Astrocyte (in vitro differentiated cells and primary cell): ENCODE measurements around the gene APLP2. TPM values are rescaled to one million over a fixed set of nuclear protein-coding genes. Genes with fewer than 3 reads are reported as not detected.
A peak's percentile ranks its signal among the peaks of the same experiment; 100 is the strongest.

Experiments
- DNase-seq: peaks from one replicate; pipeline ENCODE4 v3.0.0-alpha.2; 2010; ENCODE audit warnings: low read depth
- FAIRE-seq: peaks from 2 replicates; lab custom pipeline; 2011; peaks lifted over from hg19 to GRCh38; lab: Jason Lieb, UNC
- H2AFZ ChIP-seq: 2 replicates; pipeline ENCODE4 v1.6.0; 2012; ENCODE audit warnings: low read depth, low read length, inconsistent platforms
- H3K27ac ChIP-seq: 2 replicates; pipeline ENCODE4 v1.5.1; 2011; ENCODE audit warnings: low read depth, low read length, inconsistent platforms
- H3K27me3 ChIP-seq: 2 replicates; pipeline ENCODE4 v1.6.0; 2011; ENCODE audit warnings: low read length, inconsistent platforms; ENCODE audit not compliant: insufficient read depth
- H3K36me3 ChIP-seq: 2 replicates; pipeline ENCODE4 v1.5.1; 2011; ENCODE audit warnings: low read length, inconsistent platforms; ENCODE audit not compliant: insufficient read depth
- H3K4me1 ChIP-seq: 2 replicates; pipeline ENCODE4 v1.5.1; 2011; ENCODE audit warnings: low read length, inconsistent platforms; ENCODE audit not compliant: insufficient read depth
- H3K4me2 ChIP-seq: 2 replicates; pipeline ENCODE4 v1.6.0; 2012; ENCODE audit warnings: low read length, inconsistent platforms
- H3K4me3 ChIP-seq: 2 replicates; pipeline ENCODE4 v1.5.1; 2011; ENCODE audit warnings: low read depth, mild to moderate bottlenecking, low read length, inconsistent platforms; ENCODE audit not compliant: insufficient read depth
- H3K79me2 ChIP-seq: 2 replicates; pipeline ENCODE4 v1.6.0; 2012; ENCODE audit warnings: mild to moderate bottlenecking, low read length, inconsistent platforms; ENCODE audit not compliant: insufficient read depth
- H3K9ac ChIP-seq: 2 replicates; pipeline ENCODE4 v1.6.0; 2012; ENCODE audit warnings: mild to moderate bottlenecking, low read length, inconsistent platforms
- H3K9me3 ChIP-seq: 2 replicates; pipeline ENCODE4 v1.5.1; 2012; ENCODE audit warnings: low read depth, mild to moderate bottlenecking, low read length, inconsistent platforms; ENCODE audit not compliant: insufficient read depth
- H4K20me1 ChIP-seq: 2 replicates; pipeline ENCODE4 v1.6.0; 2012; ENCODE audit warnings: low read length, inconsistent platforms; ENCODE audit not compliant: insufficient read depth
- H3K27ac Mint-ChIP-seq: one replicate; pipeline ENCODE4 v1.8.0; 2021; ENCODE audit warnings: mild to moderate bottlenecking, mixed read lengths; ENCODE audit not compliant: unreplicated experiment
- H3K27me3 Mint-ChIP-seq: one replicate; pipeline ENCODE4 v1.8.0; 2021; ENCODE audit warnings: low read depth, mixed read lengths; ENCODE audit not compliant: unreplicated experiment
- H3K36me3 Mint-ChIP-seq: one replicate; pipeline ENCODE4 v1.8.0; 2021; ENCODE audit warnings: low read depth, mixed read lengths; ENCODE audit not compliant: unreplicated experiment
- H3K4me1 Mint-ChIP-seq: one replicate; pipeline ENCODE4 v1.8.0; 2021; ENCODE audit warnings: low read depth, mixed read lengths; ENCODE audit not compliant: unreplicated experiment
- H3K4me3 Mint-ChIP-seq: one replicate; pipeline ENCODE4 v1.8.0; 2021; ENCODE audit warnings: mild to moderate bottlenecking, moderate library complexity, mixed read lengths; ENCODE audit not compliant: unreplicated experiment
- H3K9me3 Mint-ChIP-seq: one replicate; pipeline ENCODE4 v1.8.0; 2021; ENCODE audit warnings: mild to moderate bottlenecking, mixed read lengths; ENCODE audit not compliant: unreplicated experiment
- CTCF ChIP-seq: IDR thresholded peaks from 2 replicates; pipeline ENCODE4 v1.5.1; 2011; ENCODE audit warnings: low read depth, mild to moderate bottlenecking, inconsistent platforms, low read length, moderate library complexity; ENCODE audit not compliant: insufficient read depth
- EZH2 ChIP-seq: IDR thresholded peaks from 2 replicates; pipeline ENCODE4 v1.6.1; 2012; ENCODE audit warnings: mild to moderate bottlenecking, low read length, inconsistent platforms; ENCODE audit not compliant: insufficient read depth
- total RNA-seq: library from RNA; stranded (reverse); gene quantifications from 2 replicates; pipeline ENCODE4 v1.2.1, GENCODE V29; 2021

APLP2 gene
- total RNA-seq, 1 donor from 2014 or later, result 849 TPM

DNA sequence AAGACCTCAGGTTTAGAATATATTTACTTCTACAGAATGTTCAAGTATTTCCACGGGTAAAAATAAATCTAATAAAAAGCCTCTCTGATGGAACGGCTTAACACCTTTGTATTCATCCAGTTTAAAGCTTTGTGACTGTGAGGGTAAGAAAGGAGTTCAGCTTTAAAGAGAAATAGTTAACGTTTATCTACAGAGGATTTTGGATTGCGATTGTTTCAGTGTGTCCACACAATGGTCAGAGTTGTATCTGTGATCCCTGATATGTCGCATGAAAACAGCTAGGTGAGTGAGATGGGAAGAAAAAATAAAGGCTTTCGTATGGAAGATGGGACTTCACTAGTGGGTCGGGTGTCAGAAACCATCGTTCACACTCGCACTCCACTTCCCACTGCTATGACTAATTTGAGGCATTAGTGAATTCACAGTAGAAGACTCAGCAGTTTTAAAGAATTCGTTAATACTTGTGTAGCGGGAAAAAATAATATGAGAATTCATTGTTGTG, 1.6 kb downstream of the APLP2 start:
- H3K4me3 Mint-ChIP-seq, result peak overlapping the region; percentile 99
- Histone ChIP-seq H3K9me3 (no peaks in the 10 kb centered on the region), H2AFZ (no peak overlapping the region), H3K27me3 (no peaks in the 10 kb centered on the region), H3K36me3 (no peaks in the 10 kb centered on the region), H3K4me3 (peak overlapping the region; percentile 73), H3K4me2 (peak overlapping the region; percentile 97), H4K20me1 (peaks cover 48% of the 10 kb centered on the region), H3K4me1 (peaks cover 18% of the 10 kb centered on the region), H3K79me2 (peaks cover 57% of the 10 kb centered on the region), H3K27ac (no peak overlapping the region), H3K9ac (peak overlapping the region; percentile 85)
- TF ChIP-seq EZH2 (no peak), CTCF (no peak)
- DNase-seq (peak; percentile 42), FAIRE-seq (no peak)
- H3K27me3 Mint-ChIP-seq, result no peaks in the 10 kb centered on the region
- no peaks in the 10 kb centered on the region for H3K9me3 Mint-ChIP-seq
- H3K4me1 Mint-ChIP-seq, result peaks cover 10% of the 10 kb centered on the region
- peaks cover 3% of the 10 kb centered on the region for H3K36me3 Mint-ChIP-seq
- peak overlapping the region; percentile 84 for H3K27ac Mint-ChIP-seq

DNA sequence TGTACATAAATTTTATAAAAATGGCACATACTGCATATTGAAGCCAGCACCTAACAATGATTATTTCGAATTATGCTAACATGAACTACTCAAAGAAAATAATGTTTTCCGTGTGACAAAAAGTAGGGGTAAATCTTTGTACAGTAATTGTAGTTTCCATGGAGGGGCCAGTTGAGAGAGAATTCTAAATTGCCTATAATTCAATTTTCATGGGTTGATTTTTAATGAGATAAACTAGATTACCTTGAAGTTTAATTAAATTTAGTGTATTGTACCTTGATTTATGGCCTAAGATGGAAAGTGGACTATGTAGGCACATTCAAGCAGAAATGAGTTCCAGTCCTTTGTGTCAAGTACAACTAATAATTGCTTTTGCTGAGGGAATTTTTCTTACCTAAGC, 5.0 kb downstream of the APLP2 start:
- Histone ChIP-seq H2AFZ (no peak overlapping the region), H3K9ac (no peak overlapping the region), H4K20me1 (peaks cover 77% of the 10 kb centered on the region), H3K79me2 (peaks cover 89% of the 10 kb centered on the region), H3K4me1 (peaks cover 10% of the 10 kb centered on the region), H3K36me3 (no peaks in the 10 kb centered on the region), H3K4me2 (no peak overlapping the region), H3K27ac (no peak overlapping the region), H3K9me3 (no peaks in the 10 kb centered on the region), H3K27me3 (no peaks in the 10 kb centered on the region), H3K4me3 (no peak overlapping the region)
- peaks cover 15% of the 10 kb centered on the region for H3K4me1 Mint-ChIP-seq
- peaks cover 3% of the 10 kb centered on the region for H3K36me3 Mint-ChIP-seq
- no peak overlapping the region for H3K27ac Mint-ChIP-seq
- DNase-seq (no peak), FAIRE-seq (no peak)
- H3K4me3 Mint-ChIP-seq, result no peak overlapping the region
- H3K27me3 Mint-ChIP-seq, result no peaks in the 10 kb centered on the region
- TF ChIP-seq CTCF (no peak), EZH2 (no peak)
- no peaks in the 10 kb centered on the region for H3K9me3 Mint-ChIP-seq

DNA sequence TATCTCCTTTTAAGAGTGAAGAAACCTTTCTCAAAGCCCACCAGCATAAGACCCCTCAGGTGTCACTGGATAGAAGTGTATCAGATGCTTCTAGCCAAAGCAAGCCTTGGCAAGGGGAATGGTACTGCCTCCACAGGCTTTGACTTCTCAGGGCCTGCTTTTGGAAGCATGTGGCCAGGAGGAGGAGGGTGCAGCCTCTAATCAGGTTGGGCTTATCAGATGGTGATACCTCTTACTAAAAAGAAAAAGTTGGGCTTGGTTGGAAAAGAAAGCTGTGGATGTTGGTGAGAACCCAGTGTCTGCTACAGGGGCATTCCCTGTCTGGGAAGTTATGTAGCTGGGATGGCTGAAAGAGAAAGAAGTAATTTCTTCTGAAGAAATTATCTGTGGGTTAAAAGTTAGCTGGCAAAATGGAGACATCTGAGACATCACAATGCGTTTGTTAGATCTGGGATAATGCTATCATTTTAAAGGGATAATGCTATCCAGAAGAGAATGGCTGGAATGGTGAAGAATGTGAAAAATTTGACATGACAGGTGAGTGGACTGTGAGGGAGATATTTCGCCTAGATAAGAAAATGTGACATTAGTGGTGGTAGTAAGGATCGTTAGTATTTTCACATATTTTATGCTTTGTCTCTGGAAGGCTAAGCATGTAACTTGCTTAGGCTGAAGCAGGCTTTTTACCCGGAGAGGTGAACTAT, 7.2 kb downstream of the APLP2 start:
- no peaks in the 10 kb centered on the region for H3K9me3 Mint-ChIP-seq
- Histone ChIP-seq H3K9me3 (no peaks in the 10 kb centered on the region), H3K4me3 (no peak overlapping the region), H3K27ac (no peak overlapping the region), H3K4me2 (no peak overlapping the region), H4K20me1 (peaks cover 83% of the 10 kb centered on the region), H3K79me2 (peaks cover 93% of the 10 kb centered on the region), H3K27me3 (no peaks in the 10 kb centered on the region), H3K4me1 (no peaks in the 10 kb centered on the region), H3K9ac (no peak overlapping the region), H2AFZ (no peak overlapping the region), H3K36me3 (no peaks in the 10 kb centered on the region)
- H3K4me1 Mint-ChIP-seq, result peaks cover 15% of the 10 kb centered on the region
- peaks cover 3% of the 10 kb centered on the region for H3K36me3 Mint-ChIP-seq
- FAIRE-seq, result no peak
- no peak overlapping the region for H3K27ac Mint-ChIP-seq
- H3K4me3 Mint-ChIP-seq, result no peak overlapping the region
- H3K27me3 Mint-ChIP-seq, result no peaks in the 10 kb centered on the region
- TF ChIP-seq EZH2, result no peak
- no peak for TF ChIP-seq CTCF
- DNase-seq, result no peak
